GM21528 (cell line): ENCODE results near the gene VIT.

Experiments used
- ATAC-seq: cut with Tn5 transposase; IDR thresholded peaks from one replicate; pipeline ENCODE4 v1.9.1; 2021; ENCODE audit warnings: mild to moderate bottlenecking, moderate library complexity; ENCODE audit not compliant: unreplicated experiment, low FRiP score

VIT gene

DNA sequence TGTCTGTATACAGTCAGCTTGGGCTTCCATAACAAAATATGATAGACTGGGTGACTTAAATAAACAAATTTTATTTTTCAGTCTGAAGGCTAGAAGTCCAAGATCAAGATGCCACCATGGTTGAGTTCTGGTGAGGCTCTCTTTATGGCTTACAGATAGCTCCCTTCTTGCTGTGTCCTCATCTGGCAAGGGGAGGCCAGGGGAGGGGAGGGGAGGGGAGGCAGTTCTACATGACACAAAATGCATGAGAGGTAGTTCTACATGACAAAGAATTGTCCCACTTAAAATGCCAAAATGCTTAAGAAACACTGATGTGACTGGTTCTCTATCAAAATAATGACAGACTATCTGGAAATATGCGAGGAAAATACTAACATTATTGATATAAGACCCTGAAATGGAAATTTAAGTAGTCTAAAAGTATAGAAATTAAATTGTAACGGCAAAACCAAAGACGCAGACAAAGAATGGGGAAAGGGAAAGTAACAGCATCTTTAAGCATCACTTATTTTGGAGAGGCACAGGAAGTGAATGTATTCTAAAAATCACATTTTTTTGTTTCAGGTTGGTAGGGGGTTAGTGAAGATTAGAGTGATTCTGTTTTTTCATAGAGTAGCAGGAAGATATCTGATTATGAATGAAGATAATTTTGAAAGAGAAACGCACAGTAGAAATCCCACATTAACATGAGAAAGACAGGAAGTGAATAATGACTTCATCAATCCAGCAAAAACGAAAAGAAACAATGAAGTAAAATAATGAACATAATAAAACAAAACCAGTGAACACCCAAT lies 138.4 kb downstream of the VIT start:
- no peak for ATAC-seq

DNA sequence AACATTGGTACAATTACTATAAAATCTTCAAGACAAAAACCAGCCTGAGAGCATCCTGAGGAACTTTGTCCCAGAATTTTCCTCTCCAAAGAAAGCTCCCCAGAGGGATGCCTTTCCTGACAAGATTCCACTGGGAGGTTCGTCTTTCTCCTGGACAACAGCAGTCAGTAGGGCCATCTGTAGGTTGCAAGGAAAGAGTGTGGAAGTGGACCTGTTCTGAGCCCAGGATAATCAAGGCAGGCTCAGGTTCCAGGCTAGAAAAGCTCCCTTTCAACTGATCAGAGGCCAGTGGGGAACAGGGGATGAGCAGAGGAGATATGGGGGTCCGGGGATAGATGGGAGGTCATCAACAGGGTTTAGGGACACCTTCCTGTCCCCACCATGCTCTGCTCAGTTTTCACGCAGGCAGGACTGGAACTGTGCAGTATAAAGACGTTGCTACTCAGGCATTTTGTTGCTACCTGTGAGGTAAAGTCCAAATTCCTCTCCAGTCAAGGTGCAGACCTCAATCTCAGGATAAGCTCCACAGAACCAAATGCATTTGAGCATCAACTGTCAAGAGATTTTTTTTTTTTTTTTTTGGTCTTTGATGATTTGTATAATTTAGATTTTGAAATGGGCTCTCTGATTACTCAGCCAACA lies 143.6 kb downstream of the VIT start:
- no peak for ATAC-seq

DNA sequence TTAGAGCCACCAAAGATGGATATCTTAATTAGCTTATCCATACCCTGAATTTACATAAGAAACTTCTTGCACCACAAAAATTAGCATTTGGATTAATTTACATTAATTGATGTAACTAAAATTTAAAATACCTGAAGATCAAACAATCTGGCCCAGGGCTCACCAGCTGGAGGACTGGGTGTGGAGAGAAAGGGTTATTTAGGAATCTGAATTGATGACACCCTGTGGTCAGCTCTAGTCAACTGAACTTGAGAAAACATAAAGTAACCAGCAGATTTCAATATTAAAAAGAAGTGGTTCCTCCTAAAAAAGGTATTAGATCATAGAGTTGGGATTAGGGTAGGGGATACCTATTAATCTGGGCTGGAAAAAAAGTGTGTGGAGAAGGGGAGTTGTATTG lies 147.3 kb downstream of the VIT start:
- ATAC-seq, result no peak

DNA sequence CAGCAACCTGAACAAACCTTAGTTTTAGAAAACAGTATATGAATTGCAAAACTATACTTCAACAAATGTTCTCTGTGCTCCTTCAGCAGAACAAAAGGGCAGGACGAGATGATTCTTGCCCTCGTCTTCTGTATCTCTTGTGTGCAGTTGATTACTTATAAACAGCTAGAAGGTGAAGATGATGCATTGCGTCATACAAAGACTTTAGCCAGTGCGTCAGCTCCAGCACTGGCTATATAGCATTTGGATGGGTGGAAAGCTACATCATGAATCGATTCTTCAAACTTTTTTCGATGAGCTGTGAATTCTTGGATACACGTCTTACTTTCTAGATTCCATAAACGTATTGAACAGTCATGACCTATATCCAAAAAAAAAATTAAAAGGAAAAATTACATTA lies 152.8 kb downstream of the VIT start:
- no peak for ATAC-seq

GRCh38 chr2:36854241-36854640 lies 157.7 kb downstream of the VIT start:
- no peak for ATAC-seq

DNA sequence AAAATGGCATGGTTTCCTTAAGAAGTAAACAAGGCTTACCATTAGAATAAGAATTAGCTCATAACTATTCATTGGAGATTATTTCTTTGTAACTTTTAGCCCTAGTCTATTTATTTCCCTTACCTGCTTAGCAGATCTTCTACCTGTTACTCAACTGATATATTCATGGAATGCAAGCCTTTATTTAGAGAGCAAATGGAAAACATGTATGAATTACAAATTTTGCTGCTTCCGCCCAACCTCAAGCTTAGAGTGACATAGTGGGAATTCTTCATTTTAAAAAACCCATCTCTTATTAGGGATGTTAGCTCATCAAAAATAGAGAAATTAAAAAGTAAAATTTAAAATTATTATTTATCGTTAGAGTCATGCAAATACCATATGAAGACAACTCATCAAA lies 158.9 kb downstream of the VIT start:
- ATAC-seq, result no peak

DNA sequence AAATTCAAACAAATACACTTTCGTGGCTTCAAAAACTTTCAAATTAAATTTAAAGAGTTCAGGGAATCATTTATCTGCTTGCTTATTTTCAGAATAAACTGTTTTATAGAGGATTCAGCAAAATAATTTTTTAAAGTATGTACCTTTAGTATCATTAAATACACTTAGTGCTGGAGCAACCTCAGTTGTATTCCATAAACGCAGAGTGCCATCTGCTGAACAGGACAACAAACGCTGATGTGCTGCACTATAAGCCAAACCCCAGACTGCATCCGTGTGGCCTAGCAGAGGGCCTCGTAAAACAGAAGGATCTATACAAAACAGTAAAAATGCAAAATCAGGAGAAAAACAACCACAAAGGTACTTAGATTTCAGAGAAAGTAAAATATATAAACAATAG lies 161.2 kb downstream of the VIT start:
- ATAC-seq, result no peak

GRCh38 chr2:36858551-36859365 lies 162.3 kb downstream of the VIT start:
- no peak for ATAC-seq

GRCh38 chr2:36859366-36859792 lies 162.9 kb downstream of the VIT start:
- ATAC-seq, result no peak

GRCh38 chr2:36861896-36862295 lies 165.4 kb downstream of the VIT start:
- no peak for ATAC-seq
